Stimulated activated CD4-positive, alpha-beta T cell treated with anti-CD3 and anti-CD28 coated beads, Interleukin-15, amount 100 ng/mL, for 48 hours (primary cell): ENCODE results near the gene DNAJC27.

Experiments used
- DNase-seq, 2 donors: peaks; one replicate each; pipeline ENCODE4 v3.0.0-alpha.2; 2020; ENCODE audit warnings: low read depth in 2 of 2

Gene DNAJC27

DNA sequence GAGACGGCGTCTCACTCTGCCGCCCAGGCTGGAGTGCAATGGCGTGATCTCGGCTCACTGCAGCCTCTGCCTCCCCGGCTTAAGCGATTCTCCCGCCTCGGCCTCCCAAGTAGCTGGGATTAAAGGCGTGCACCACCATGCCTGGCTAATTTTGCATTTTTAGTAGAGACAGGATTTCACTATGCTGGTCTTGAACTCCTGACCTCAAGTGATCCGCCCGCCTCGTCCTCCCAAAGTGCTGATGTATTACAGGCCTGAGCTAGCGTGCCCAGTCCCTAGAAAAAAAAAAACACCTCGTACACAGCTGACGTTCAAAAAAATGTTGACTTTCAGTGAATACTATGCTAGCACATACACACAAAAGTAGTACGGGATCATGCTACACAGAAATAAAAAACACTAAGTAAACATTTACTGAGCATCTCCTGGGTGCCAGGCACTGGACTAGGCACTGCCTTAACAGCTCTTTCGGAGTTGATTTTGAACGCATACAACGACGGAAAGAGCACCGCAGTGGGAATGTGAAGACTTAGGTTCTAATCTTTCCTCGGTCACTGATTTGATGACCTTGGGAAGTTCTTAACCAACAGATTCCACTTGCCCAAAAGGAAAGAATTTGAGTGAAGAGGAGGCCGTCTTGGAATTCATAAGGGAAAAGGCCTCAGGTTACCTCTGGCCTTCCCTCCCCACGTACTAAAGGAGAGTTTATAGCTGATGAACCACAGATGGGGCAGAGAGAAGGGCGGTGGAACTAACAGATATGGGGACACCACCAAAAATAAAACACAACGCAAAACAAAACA is 1.1 kb downstream of the DNAJC27 start:
- no peak for DNase-seq

DNA sequence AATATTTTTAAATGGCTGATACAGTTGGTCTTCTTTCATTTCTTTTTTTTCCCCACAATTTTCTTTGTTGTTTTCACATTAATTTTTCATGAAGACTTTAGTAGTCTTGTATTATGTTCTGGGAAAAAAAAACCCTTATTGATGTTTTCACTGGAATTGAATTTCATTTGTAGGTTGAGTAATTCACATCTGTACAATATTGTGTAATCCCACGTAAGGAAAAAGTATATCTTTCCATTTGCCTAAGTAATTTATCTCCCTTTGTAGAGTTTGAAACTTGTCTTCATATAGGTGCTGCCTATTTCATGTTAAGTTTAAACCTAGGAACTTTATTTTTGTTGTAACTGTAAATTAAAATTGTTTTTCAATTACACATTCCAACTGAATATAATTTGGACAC is 2.0 kb downstream of the DNAJC27 start:
- no peak for DNase-seq

- no peak for DNase-seq
Measured at GRCh38 chr2:24961903-24962302, 9.9 kb downstream of the DNAJC27 start.

- no peak for DNase-seq
Measured at GRCh38 chr2:24959761-24960160, 12.0 kb downstream of the DNAJC27 start.

GRCh38 chr2:24958411-24958935 is 13.3 kb downstream of the DNAJC27 start:
- no peak for DNase-seq

GRCh38 chr2:24957976-24958375 is 13.8 kb downstream of the DNAJC27 start:
- DNase-seq: no peak

GRCh38 chr2:24957221-24957620 is 14.5 kb downstream of the DNAJC27 start:
- no peak for DNase-seq

DNA sequence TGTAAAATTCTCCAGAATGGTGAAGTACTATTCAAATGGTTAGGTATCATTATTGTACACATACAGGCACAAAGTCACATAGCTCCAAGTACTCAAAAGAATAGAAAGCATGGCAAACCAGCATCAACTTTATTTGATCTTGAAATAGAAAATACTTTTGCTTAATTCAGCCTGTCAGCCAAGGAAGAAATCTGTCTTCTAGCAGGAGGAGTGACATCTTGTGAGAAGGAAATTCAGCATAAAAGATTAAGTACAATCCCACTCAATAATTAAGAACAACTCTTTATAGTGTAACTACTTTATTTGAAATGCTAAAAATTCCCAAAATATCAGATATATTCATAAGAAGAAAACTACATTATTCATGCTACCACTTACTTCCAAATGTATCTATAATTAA is 15.8 kb downstream of the DNAJC27 start:
- DNase-seq: no peak

DNA sequence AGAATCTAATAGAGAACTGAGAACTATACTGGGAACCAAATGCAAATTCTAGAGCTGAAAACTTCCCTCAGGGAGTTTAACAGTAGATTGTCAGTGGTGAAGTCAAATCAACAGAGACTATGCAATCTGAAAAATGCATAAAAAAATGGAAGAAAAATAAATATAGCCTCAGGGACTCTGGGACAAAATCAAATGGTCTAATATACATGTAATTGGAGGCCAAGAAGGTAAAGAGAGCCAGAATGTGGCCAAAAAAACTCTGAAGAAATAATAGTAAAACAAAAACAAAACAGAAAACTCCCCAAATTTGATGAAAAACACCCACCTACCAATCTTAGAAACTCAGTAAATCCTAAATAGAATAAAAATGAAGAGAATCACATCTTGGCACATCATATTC is 16.5 kb downstream of the DNAJC27 start:
- DNase-seq: no peak

GRCh38 chr2:24950102-24950501 is 21.7 kb downstream of the DNAJC27 start:
- DNase-seq: no peak

DNA sequence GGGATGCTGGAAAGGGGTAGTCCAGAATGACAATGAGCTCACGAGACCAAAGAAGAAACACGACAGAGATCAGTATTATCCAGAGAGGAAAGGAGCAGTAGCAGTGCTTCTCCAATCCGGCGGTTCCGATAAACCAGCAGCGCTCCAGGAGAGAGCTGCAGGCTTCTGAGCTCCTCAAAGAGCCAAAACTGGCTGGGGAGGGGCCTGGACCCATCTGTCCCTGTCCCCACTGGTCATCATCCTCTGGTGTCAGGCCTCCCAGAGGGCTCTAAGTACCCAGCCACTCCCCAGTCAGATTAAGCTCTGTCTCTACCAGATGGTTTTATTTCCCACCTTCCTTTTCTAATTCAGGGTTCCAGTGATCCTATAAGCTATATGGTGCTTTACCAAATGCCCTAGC is 23.2 kb downstream of the DNAJC27 start:
- DNase-seq: no peak

DNA sequence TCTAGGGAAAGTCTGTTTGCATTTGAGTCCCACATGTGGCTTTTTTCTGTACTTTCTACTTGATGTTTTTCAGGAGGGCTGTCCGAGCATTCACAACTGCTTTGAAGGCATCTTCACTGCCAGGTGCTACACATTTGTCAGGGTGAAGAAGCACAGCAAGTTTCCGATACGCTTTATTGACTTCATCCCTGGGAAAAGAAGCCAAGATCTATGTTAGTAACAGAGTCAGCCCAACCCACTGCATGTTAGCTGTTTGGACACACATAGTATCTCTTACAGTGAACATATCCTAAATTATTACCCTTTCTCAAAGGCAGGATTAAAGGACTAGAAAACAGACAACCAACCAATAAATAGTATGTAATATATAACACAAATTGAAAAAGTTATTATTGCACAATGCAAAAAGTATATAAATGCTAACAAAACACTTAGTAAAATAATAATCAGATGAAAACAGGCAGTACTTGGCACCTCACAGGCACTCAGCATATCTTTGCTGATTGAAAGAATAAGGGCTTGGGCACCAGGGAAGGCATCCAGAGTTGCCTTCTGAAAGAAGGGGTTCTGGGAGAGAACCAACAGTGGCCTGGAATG is 24.1 kb downstream of the DNAJC27 start:
- DNase-seq: no peak

- no peak for DNase-seq
Measured at GRCh38 chr2:24945907-24946306, 25.8 kb downstream of the DNAJC27 start.

DNA sequence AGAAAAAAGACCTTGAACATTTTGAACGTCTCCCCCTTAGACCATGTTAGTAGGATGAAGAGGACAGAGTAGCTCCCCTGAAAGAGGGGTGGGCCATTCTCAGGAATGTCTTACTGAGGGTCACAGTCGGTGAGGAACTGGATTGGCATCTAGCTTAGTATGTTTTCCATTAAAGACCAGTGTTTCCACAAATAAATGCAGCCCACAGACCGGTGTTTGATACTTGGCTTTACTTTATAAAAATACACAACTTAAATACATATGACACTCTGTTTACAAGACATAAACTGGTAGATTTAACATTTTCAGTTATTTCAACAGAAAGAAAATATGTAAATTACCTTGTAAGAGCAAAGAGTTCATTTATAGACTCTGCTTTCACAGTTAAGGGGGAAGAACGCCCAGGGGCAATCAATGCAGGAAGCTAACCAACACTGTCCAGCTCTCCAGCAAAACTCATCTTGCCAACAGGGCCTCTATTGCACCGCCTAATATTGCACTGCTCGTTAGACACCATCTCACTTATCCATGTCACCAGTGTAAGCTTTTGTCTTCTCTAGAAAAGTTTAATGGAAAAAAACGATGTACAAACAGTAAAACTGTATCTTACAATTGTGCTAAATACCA is 28.2 kb downstream of the DNAJC27 start:
- no peak for DNase-seq

- DNase-seq: no peak
Measured at GRCh38 chr2:24939353-24939752, 32.4 kb downstream of the DNAJC27 start.

DNA sequence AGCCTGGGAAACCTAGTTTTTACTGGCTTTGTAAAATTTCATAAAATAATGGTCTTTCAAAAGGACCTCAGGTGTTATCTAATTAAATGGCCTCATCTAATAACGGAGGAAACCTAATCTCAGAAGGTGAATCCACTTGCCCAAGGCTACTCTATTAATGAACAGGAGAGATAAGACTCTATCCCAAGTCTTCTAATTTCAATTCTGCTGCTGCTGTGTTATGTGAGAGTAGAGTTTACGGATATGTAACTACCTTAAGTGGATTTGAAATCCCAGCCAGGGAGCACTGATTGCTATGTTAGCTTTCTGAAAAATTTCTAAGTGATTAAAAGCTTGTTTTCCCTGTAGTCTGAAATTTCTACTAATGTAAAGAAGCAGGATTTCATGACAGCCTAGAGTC is 34.5 kb downstream of the DNAJC27 start:
- DNase-seq: no peak

DNA sequence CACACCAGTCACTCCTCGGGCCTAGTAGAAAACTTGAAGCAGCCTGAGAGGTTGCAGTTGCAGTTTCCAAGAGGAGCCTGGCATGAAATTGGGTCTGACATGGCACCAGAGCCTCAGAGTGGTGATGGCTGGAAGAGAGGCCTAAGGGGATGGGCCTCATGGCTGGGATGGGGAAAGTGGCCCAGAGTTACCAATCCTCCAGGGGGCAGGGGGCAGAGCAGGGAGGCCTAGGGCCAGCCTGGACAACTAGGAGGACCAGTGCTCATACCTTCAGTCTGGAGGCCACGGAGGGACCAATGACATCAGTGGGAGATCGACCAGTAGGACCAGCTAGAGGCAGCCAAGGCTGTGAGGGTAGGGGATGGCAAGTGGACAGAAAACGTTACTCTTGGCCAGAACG is 36.6 kb downstream of the DNAJC27 start:
- DNase-seq: no peak

DNA sequence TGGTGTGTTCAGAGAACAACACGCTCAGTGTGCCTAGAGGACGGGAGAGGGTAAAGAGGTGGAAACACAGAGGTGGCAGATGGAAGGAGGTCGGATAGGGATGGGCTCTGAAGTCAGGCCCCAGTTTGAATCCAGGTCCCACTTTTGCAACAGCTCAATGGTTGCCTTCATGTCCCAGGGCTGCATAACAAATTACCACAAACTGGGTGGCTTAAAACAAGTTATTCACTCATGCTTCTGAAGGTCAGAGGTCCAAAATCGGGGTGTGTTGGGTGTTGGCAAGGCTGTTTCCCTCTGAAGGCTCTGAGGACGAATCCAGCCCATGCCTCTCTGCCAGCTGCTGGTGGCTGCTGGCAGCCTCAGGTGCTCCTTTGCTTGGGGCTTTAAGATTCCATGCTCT is 39.0 kb downstream of the DNAJC27 start:
- no peak for DNase-seq

- no peak for DNase-seq
Measured at GRCh38 chr2:24930768-24931167, 41.0 kb downstream of the DNAJC27 start.

GRCh38 chr2:24929230-24929629 is 42.5 kb downstream of the DNAJC27 start:
- no peak for DNase-seq

DNA sequence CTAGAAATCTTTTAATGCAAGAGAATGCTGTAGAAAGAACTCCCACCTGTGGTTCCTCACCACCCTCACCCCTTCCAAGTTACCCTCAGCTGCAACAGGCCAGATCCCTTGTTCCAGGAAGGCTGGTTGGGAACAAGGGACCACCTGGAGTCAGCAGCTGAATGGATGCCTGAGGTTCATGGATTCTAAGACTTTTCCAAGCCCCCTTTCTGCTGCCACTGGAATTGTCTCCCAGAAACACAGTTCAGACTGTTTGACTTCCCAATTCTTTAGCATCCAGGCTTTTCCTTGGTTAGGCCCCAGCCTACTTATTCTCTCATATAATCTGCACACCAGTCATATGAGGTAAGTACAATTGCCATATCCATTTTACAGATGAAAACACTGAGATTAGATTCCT is 43.7 kb downstream of the DNAJC27 start:
- DNase-seq: no peak

- DNase-seq: no peak
Measured at GRCh38 chr2:24926602-24927252, 45.0 kb downstream of the DNAJC27 start.
